Upper lobe of left lung (tissue), 6 donors: Measurements from ENCODE around the gene USP31. TPM values are rescaled to one million over a fixed set of nuclear protein-coding genes. Genes with fewer than 3 reads are reported as not detected.
A peak's percentile ranks its signal among the peaks of the same experiment; 100 is the strongest.

ENCODE experiments used
- ATAC-seq, 2 donors: fragments of 200-7000 bp; cut with Tn5 transposase; one replicate each; pipeline ENCODE4 v1.9.1; 2022; ENCODE audit warnings: mild to moderate bottlenecking in 2 of 2, moderate library complexity in 2 of 2; ENCODE audit not compliant: low FRiP score in 2 of 2
- DNase-seq, 2 donors: peaks; one replicate each; pipeline ENCODE4 v3.0.0-alpha.2; 2019 to 2020
- H3K27ac ChIP-seq, 4 donors: fragments of 200-600 bp; sonication (generic); one replicate each; pipeline ENCODE4 v1.5.1; 2016 to 2019
- H3K27me3 ChIP-seq, 4 donors: fragments of 200-600 bp; sonication (generic); one replicate each; pipeline ENCODE4 v1.5.1; 2017 to 2019
- H3K36me3 ChIP-seq, 4 donors: fragments of 200-600 bp; sonication (generic); one replicate each; pipeline ENCODE4 v1.5.1; 2016 to 2019
- H3K4me1 ChIP-seq, 4 donors: fragments of 200-600 bp; sonication (generic); one replicate each; pipeline ENCODE4 v1.5.1; 2018 to 2019
- H3K4me3 ChIP-seq, 4 donors: fragments of 200-600 bp; sonication (generic); one replicate each; pipeline ENCODE4 v1.5.1; 2017 to 2019; ENCODE audit warnings: mild to moderate bottlenecking in 2 of 4, moderate library complexity in 1 of 4
- H3K9me3 ChIP-seq, 4 donors: fragments of 200-600 bp; sonication (generic); one replicate each; pipeline ENCODE4 v1.5.1; 2018 to 2019
- CTCF ChIP-seq, 6 experiments: fragments of 450-650 bp in 4 of 6; fragments of 200-600 bp in 2 of 6; sonication (generic) in 2 of 6; IDR thresholded peaks; one replicate each; pipeline ENCODE4 v1.5.1; 2016 to 2019; ENCODE audit warnings: antibody characterized with exemption in 6 of 6
- EP300 ChIP-seq, 4 donors: sonication (generic); formaldehyde crosslinking; IDR thresholded peaks; one replicate each; pipeline ENCODE4 v1.5.1; 2017; ENCODE audit warnings: antibody characterized with exemption in 4 of 4, control low read depth in 2 of 4
- POLR2A ChIP-seq, 4 donors: fragments of 450-650 bp; IDR thresholded peaks; one replicate each; pipeline ENCODE4 v1.5.1; 2016 to 2017; ENCODE audit warnings: antibody characterized with exemption in 4 of 4, mild to moderate bottlenecking in 2 of 4
- POLR2AphosphoS5 ChIP-seq, 2 donors: sonication (generic); formaldehyde crosslinking; IDR thresholded peaks; one replicate each; pipeline ENCODE4 v1.5.1; 2017; ENCODE audit warnings: antibody characterized with exemption in 2 of 2
- WGBS, 2 donors: methylation state at CpG; one replicate each; pipeline ENCODE4 v1.1.5; 2017 to 2018; 5-methylcytosine and 5-hydroxymethylcytosine counted together
- total RNA-seq, 6 donors: library from RNA; depleted of rRNA in 4 of 6; stranded (reverse); fragments of >200 nt in 4 of 6; gene quantifications; one replicate each; pipeline versions ENCODE4 v1.1.0 to v1.2.1, GENCODE V29; 2016 to 2021
- donor health status: DM: no; HTN: no; CAD: no; lungs with moderate emphysema.
- donor health status: DM: no; HTN: yes; CAD: no; lungs with severe emphysema.

USP31 gene
- total RNA-seq, 6 donors from 2014 or later = 8.8 to 20.2 (median 15.0) TPM

GRCh38 chr16:23064639-23065038, 84.6 kb downstream of the USP31 start:
- WGBS, 2 donors = 69 to 79% methylated on average over 9 of the region's 9 CpGs
- peaks cover 7 to 33% (median 26%) of the 10 kb centered on the region in 4 donors for H3K36me3 ChIP-seq
- no peak overlapping the region for H3K4me3 ChIP-seq
- H3K27me3 ChIP-seq = no peaks in the 10 kb centered on the region
- DNase-seq = no peak
- H3K9me3 ChIP-seq = no peaks in the 10 kb centered on the region
- no peak overlapping the region for H3K27ac ChIP-seq
- ATAC-seq = peak in 1 of 2 donors; percentile 29
- no peak for TF ChIP-seq POLR2A (IDR thresholded peaks at IDR 0.05)
- TF ChIP-seq POLR2AphosphoS5 (IDR thresholded peaks at IDR 0.05) = peak in 1 of 2 donors; percentile 6
- peaks cover 0 to 5% (median 2%) of the 10 kb centered on the region in 4 donors for H3K4me1 ChIP-seq

- no peak for DNase-seq
- no peak overlapping the region for H3K27ac ChIP-seq
- peaks cover 0 to 5% (median 2%) of the 10 kb centered on the region in 4 donors for H3K4me1 ChIP-seq
- 83 to 84% methylated on average over 5 of the region's 5 CpGs for WGBS, 2 donors
- TF ChIP-seq POLR2A (IDR thresholded peaks at IDR 0.05) (no peak), EP300 (IDR thresholded peaks at IDR 0.05) (no peak), CTCF (IDR thresholded peaks at IDR 0.05) (no peak), POLR2AphosphoS5 (IDR thresholded peaks at IDR 0.05) (no peak)
- H3K36me3 ChIP-seq = peaks cover 0 to 12% (median 6%) of the 10 kb centered on the region in 4 donors
- no peaks in the 10 kb centered on the region for H3K27me3 ChIP-seq
- no peak for ATAC-seq
- no peaks in the 10 kb centered on the region for H3K9me3 ChIP-seq
- H3K4me3 ChIP-seq = no peak overlapping the region
These were observed 86.7 kb downstream of the USP31 start for GRCh38 chr16:23062524-23062923.

GRCh38 chr16:23061669-23062068, 87.6 kb downstream of the USP31 start:
- DNase-seq (no peak), ATAC-seq (no peak)
- Histone ChIP-seq H3K9me3 (no peaks in the 10 kb centered on the region), H3K36me3 (peaks cover 0 to 7% (median 0%) of the 10 kb centered on the region in 4 donors), H3K4me1 (peaks cover 0 to 5% (median 2%) of the 10 kb centered on the region in 4 donors), H3K4me3 (no peak overlapping the region), H3K27me3 (no peaks in the 10 kb centered on the region), H3K27ac (no peak overlapping the region)
- TF ChIP-seq POLR2A (IDR thresholded peaks at IDR 0.05) (no peak), POLR2AphosphoS5 (IDR thresholded peaks at IDR 0.05) (no peak), CTCF (IDR thresholded peaks at IDR 0.05) (no peak), EP300 (IDR thresholded peaks at IDR 0.05) (no peak)
- WGBS, 2 donors = 63 to 74% methylated on average over 7 of the region's 7 CpGs

- H3K36me3 ChIP-seq = no peaks in the 10 kb centered on the region
- no peak for TF ChIP-seq EP300 (IDR thresholded peaks at IDR 0.05)
- peak; percentile 55 to 90 (median 68) for TF ChIP-seq CTCF (IDR thresholded peaks at IDR 0.05)
- H3K9me3 ChIP-seq = no peaks in the 10 kb centered on the region
- WGBS, 2 donors = 32 to 34% methylated on average over 9 of the region's 9 CpGs
- no peak overlapping the region for H3K27ac ChIP-seq
- H3K4me3 ChIP-seq = no peak overlapping the region
- H3K4me1 ChIP-seq = peaks cover 0 to 5% (median 2%) of the 10 kb centered on the region in 4 donors
- DNase-seq (peak in 1 of 2 donors; percentile 63), ATAC-seq (peak; percentile 85 to 89)
- no peaks in the 10 kb centered on the region for H3K27me3 ChIP-seq
These were observed 88.6 kb downstream of the USP31 start for GRCh38 chr16:23060458-23061320.

- H3K27me3 ChIP-seq = no peaks in the 10 kb centered on the region
- DNase-seq (no peak), ATAC-seq (no peak)
- H3K4me1 ChIP-seq = peaks cover 0 to 5% (median 2%) of the 10 kb centered on the region in 4 donors
- H3K27ac ChIP-seq = no peak overlapping the region
- no peak overlapping the region for H3K4me3 ChIP-seq
- 60 to 69% methylated on average over 3 to 5 of the region's 5 CpGs for WGBS, 2 donors
- H3K36me3 ChIP-seq = no peaks in the 10 kb centered on the region
- H3K9me3 ChIP-seq = no peaks in the 10 kb centered on the region
- TF ChIP-seq CTCF (IDR thresholded peaks at IDR 0.05) (no peak), POLR2AphosphoS5 (IDR thresholded peaks at IDR 0.05) (no peak), POLR2A (IDR thresholded peaks at IDR 0.05) (no peak), EP300 (IDR thresholded peaks at IDR 0.05) (no peak)
These were observed 89.8 kb downstream of the USP31 start for GRCh38 chr16:23059433-23059832.
